Osteoblast (primary cell): ENCODE measurements around the gene PTH1R. TPM values are rescaled to one million over a fixed set of nuclear protein-coding genes. Genes with fewer than 3 reads are reported as not detected.
"Not testable (repeated sequence)": the region's sequence is repeated elsewhere in the genome, so short reads cannot be mapped to it uniquely, and the experiment has no call there.

Experiments used
- DNase-seq: peaks from one replicate; pipeline ENCODE4 v3.0.0; 2011; ENCODE audit warnings: low spot score, mixed read lengths; ENCODE audit not compliant: insufficient read length; ENCODE audit errors: missing footprints
- H2AFZ ChIP-seq: 2 replicates; pipeline ENCODE4 v1.6.0; 2011; ENCODE audit warnings: mild to moderate bottlenecking, low read length
- H3K27ac ChIP-seq: 2 replicates; pipeline ENCODE4 v1.5.1; 2011; ENCODE audit warnings: mild to moderate bottlenecking, low read depth, low read length, moderate library complexity
- H3K27me3 ChIP-seq: 2 replicates; pipeline ENCODE4 v1.6.0; 2012; ENCODE audit warnings: mild to moderate bottlenecking, control low read depth, inconsistent platforms, low read length, moderate library complexity; ENCODE audit not compliant: insufficient read depth
- H3K36me3 ChIP-seq: 2 replicates; pipeline ENCODE4 v1.5.1; 2011; ENCODE audit warnings: mild to moderate bottlenecking, low read length, control low read depth, moderate library complexity; ENCODE audit not compliant: insufficient read depth
- H3K4me1 ChIP-seq: 2 replicates; pipeline ENCODE4 v1.5.1; 2011; ENCODE audit warnings: mild to moderate bottlenecking, low read length, control low read depth, moderate library complexity; ENCODE audit not compliant: insufficient read depth
- H3K4me2 ChIP-seq: 2 replicates; pipeline ENCODE4 v1.6.0; 2011; ENCODE audit warnings: mild to moderate bottlenecking, low read length; ENCODE audit not compliant: insufficient read depth
- H3K4me3 ChIP-seq: fragments of 200-600 bp; sonication (generic); 3 replicates; pipeline ENCODE4 v1.5.1; 2012; ENCODE audit warnings: mild to moderate bottlenecking, low read length, inconsistent platforms; ENCODE audit not compliant: insufficient read depth
- H3K79me2 ChIP-seq: 2 replicates; pipeline ENCODE4 v1.6.0; 2012; ENCODE audit warnings: mild to moderate bottlenecking, low read length, control low read depth, inconsistent platforms; ENCODE audit not compliant: insufficient read depth
- H3K9me3 ChIP-seq: 2 replicates; pipeline ENCODE4 v1.5.1; 2011; ENCODE audit warnings: low read depth, low read length, control low read depth
- H4K20me1 ChIP-seq: 2 replicates; pipeline ENCODE4 v1.6.0; 2012; ENCODE audit warnings: mild to moderate bottlenecking, low read length, control low read depth; ENCODE audit not compliant: insufficient read depth
- CTCF ChIP-seq: IDR thresholded peaks from 2 replicates; pipeline ENCODE4 v1.5.1; 2011; ENCODE audit warnings: mild to moderate bottlenecking, low read depth, low read length, moderate library complexity; ENCODE audit errors: extremely low read depth
- total RNA-seq: library from RNA; depleted of rRNA; stranded (reverse); fragments of >200 nt; gene quantifications from 2 replicates; pipeline ENCODE4 v1.2.3, GENCODE V29; 2012

PTH1R gene
- total RNA-seq, 1 donor = 0.36 TPM

DNA sequence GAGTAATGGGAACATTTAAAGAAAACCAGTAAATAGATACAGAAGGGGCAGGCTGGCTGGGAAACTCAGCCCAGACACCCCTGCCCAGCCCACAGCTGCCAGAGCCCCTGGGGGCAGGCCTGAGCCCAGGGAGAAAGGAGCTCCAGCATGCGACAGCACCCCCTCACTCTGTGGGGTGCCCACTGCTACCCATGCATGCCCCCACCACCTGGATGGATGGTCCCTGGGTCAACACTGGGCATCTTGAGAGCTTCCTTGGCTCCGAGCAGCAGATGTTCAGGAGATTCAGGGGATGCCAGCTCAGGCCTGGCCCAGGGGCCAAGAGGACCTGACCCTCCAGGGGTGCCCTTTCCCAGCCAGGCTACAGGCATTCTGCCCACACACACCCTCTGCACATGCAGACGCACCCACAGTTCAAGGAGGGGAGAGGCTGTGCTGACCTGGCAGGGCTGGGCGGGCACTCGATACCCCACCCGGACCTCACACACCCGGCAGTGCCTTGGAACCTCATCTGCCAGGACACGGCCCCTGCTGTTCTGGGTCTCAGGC lies 31.5 kb downstream of the PTH1R start:
- H3K4me1 ChIP-seq = peaks cover 26% of the 10 kb centered on the region
- H3K36me3 ChIP-seq = no peaks in the 10 kb centered on the region
- no peak overlapping the region for H3K27ac ChIP-seq
- no peaks in the 10 kb centered on the region for H3K79me2 ChIP-seq
- no peak overlapping the region for H2AFZ ChIP-seq
- H3K9me3 ChIP-seq = no peaks in the 10 kb centered on the region
- H3K4me2 ChIP-seq = peak overlapping the region; percentile 67
- TF ChIP-seq CTCF = no peak
- no peak for DNase-seq
- no peak overlapping the region for H3K4me3 ChIP-seq
- no peaks in the 10 kb centered on the region for H4K20me1 ChIP-seq
- no peaks in the 10 kb centered on the region for H3K27me3 ChIP-seq

DNA sequence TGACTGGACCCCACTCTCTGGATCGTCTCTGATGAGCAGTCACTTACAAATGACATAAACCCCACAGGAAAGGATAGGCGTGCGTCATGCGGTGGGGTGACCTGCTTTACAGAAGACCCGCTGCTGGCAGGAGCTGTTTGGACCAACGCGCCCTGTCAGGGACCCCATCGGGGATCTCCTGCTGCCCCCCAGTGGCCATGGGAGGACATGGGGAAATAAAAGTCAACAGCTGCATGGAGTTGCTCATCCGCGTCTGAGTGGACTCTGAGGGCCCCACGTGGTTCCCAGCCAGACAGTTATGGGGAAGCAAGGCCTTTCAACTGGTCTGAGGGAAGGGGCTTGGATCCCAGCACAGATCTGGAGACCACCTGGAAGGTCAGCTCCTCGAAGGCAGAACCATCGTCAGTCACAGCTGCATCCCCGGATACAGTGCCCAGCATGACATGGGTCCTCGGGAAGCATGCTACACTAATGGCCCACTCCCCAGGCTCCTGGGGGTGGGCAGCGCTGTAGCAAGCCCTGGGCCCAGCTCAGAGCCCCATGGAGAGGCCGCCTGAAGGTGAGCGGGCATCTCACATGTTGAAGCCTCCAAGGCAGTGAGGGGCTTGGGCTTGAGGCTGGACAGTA lies 32.1 kb downstream of the PTH1R start:
- Histone ChIP-seq H3K4me3 (no peak overlapping the region), H4K20me1 (no peaks in the 10 kb centered on the region), H2AFZ (no peak overlapping the region), H3K9me3 (no peaks in the 10 kb centered on the region), H3K4me2 (peak overlapping the region; percentile 67), H3K36me3 (no peaks in the 10 kb centered on the region), H3K4me1 (peaks cover 27% of the 10 kb centered on the region), H3K79me2 (no peaks in the 10 kb centered on the region), H3K27me3 (no peaks in the 10 kb centered on the region), H3K27ac (no peak overlapping the region)
- peak; percentile 98 for DNase-seq
- TF ChIP-seq CTCF = peak; percentile 95

DNA sequence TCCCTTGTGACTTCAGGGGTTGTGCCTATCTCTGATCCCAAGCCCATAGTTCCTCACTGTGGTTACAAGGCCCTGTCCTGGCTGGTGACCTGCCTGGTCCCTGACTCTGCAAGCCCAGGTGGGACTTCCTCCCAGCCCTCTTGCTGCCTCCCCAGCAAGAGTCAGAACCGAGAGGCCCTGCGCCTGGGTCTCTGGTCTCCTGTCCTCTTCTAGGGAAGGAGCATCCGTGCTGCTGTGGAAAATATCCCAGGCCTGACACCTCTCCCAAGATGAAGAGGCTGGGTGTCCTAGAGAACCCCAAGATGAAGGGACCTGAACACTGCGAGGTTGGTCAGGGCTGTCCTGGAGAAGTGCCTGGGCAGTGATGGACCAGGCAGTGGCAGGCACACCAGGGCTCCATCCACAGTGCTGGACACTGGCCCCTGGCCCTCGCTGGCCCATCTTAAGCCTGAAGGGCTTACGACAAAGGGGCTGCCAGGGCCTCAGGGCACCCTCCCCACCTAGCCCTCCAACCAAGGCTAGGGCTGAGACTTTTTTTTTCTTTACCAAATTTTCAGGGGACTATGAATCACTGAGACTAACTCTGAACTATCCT lies 32.7 kb downstream of the PTH1R start:
- TF ChIP-seq CTCF = no peak
- H3K79me2 ChIP-seq = no peaks in the 10 kb centered on the region
- H3K36me3 ChIP-seq = no peaks in the 10 kb centered on the region
- H3K4me2 ChIP-seq = no peak overlapping the region
- no peaks in the 10 kb centered on the region for H3K9me3 ChIP-seq
- no peak overlapping the region for H3K4me3 ChIP-seq
- DNase-seq = peak; percentile 48
- H4K20me1 ChIP-seq = no peaks in the 10 kb centered on the region
- H3K4me1 ChIP-seq = peaks cover 27% of the 10 kb centered on the region
- H2AFZ ChIP-seq = no peak overlapping the region
- no peaks in the 10 kb centered on the region for H3K27me3 ChIP-seq
- H3K27ac ChIP-seq = no peak overlapping the region

DNA sequence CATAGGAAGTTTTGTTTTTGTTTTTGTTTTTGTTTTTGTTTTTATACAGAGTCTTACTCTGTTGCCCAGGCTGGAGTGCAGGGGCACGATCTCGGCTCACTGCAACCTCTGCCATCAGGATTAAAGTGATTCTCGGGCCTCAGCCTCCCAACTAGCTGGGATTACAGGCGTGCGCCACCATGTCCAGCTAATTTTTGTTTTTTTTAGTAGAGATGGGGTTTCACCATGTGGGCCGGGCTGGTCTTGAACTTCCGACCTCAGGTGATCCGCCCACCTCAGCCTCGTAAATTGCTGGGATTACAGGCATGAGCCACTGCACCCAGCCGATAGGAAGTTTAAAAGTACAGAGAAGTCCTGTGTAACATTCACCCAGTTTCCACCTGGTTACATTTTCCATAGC lies 33.4 kb downstream of the PTH1R start:
- not testable (repeated sequence) for H4K20me1 ChIP-seq, H3K79me2 ChIP-seq, H3K9me3 ChIP-seq, H3K27me3 ChIP-seq, H3K27ac ChIP-seq, H3K4me2 ChIP-seq, H2AFZ ChIP-seq, H3K4me3 ChIP-seq, H3K36me3 ChIP-seq, DNase-seq
- H3K4me1 ChIP-seq = peaks cover 27% of the 10 kb centered on the region
